Hepatocyte (in vitro differentiated cells): ENCODE measurements around the gene CENPP. TPM values are rescaled to one million over a fixed set of nuclear protein-coding genes. Genes with fewer than 3 reads are reported as not detected.

Experiments
- DNase-seq: peaks from one replicate; pipeline ENCODE4 v3.0.0-alpha.2; 2016; ENCODE audit warnings: low spot score
- H2AFZ ChIP-seq: fragments of 200-600 bp; sonication (generic); 2 replicates; pipeline ENCODE4 v1.6.0; 2016; ENCODE audit warnings: antibody characterized with exemption, mild to moderate bottlenecking
- H3K27ac ChIP-seq: fragments of 200-600 bp; sonication (generic); 2 replicates; pipeline ENCODE4 v1.5.1; 2016; ENCODE audit warnings: mild to moderate bottlenecking
- H3K27me3 ChIP-seq: fragments of 200-600 bp; sonication (generic); 2 replicates; pipeline ENCODE4 v1.6.1; 2016
- H3K36me3 ChIP-seq: fragments of 200-600 bp; sonication (generic); replicated peaks from 2 replicates; pipeline ENCODE4 v1.5.1; 2016; ENCODE audit warnings: low read depth; ENCODE audit not compliant: insufficient read depth
- H3K4me1 ChIP-seq: fragments of 200-600 bp; sonication (generic); 2 replicates; pipeline ENCODE4 v1.5.1; 2016; ENCODE audit warnings: mild to moderate bottlenecking, moderate library complexity; ENCODE audit not compliant: insufficient read depth
- H3K4me2 ChIP-seq: fragments of 200-600 bp; sonication (generic); 2 replicates; pipeline ENCODE4 v1.6.0; 2016
- H3K4me3 ChIP-seq: fragments of 200-600 bp; sonication (generic); 2 replicates; pipeline ENCODE4 v1.5.1; 2016; ENCODE audit warnings: mild to moderate bottlenecking
- H3K79me2 ChIP-seq: fragments of 200-600 bp; sonication (generic); 2 replicates; pipeline ENCODE4 v1.6.0; 2017; ENCODE audit warnings: mild to moderate bottlenecking
- H3K9me2 ChIP-seq: fragments of 200-600 bp; sonication (generic); replicated peaks from 2 replicates; pipeline ENCODE4 v1.6.0; 2017; ENCODE audit warnings: mild to moderate bottlenecking; ENCODE audit not compliant: insufficient read depth
- H3K9me3 ChIP-seq: fragments of 200-600 bp; sonication (generic); 2 replicates; pipeline ENCODE4 v1.5.1; 2016; ENCODE audit warnings: low read depth, mild to moderate bottlenecking
- H4K20me1 ChIP-seq: fragments of 200-600 bp; sonication (generic); 2 replicates; pipeline ENCODE4 v1.6.0; 2016; ENCODE audit warnings: mild to moderate bottlenecking; ENCODE audit not compliant: insufficient read depth, poor library complexity, severe bottlenecking
- CTCF ChIP-seq: fragments of 200-600 bp; sonication (generic); IDR thresholded peaks from 2 replicates; pipeline ENCODE4 v1.5.1; 2016; ENCODE audit warnings: antibody characterized with exemption, mild to moderate bottlenecking; ENCODE audit not compliant: poor library complexity
- EZH2 ChIP-seq: fragments of 200-600 bp; sonication (generic); IDR thresholded peaks from 2 replicates; pipeline ENCODE4 v1.6.1; 2016; ENCODE audit warnings: antibody characterized with exemption, mild to moderate bottlenecking, borderline replicate concordance
- EZH2phosphoT487 ChIP-seq: fragments of 200-600 bp; sonication (generic); IDR thresholded peaks from one replicate; pipeline ENCODE4 v1.6.1; 2018; ENCODE audit warnings: antibody characterized with exemption, mild to moderate bottlenecking, low read depth, moderate library complexity; ENCODE audit not compliant: unreplicated experiment, severe bottlenecking
- WGBS: methylation state at CpG from one replicate; pipeline ENCODE4 v1.1.6; 2016; ENCODE audit warnings: low lambda C conversion rate; ENCODE audit errors: missing lambda C conversion rate; 5-methylcytosine and 5-hydroxymethylcytosine counted together
- polyA plus RNA-seq: library from polyadenylated mRNA; unstranded; fragments of >200 nt; fragmentation: Nextera tagmentation; extraction: Ambion mirVana; gene quantifications from 2 replicates; pipeline ENCODE4 v1.2.1, GENCODE V29; 2016
- total RNA-seq: library from RNA; depleted of rRNA; stranded (reverse); fragments of >200 nt; gene quantifications from 2 replicates; pipeline ENCODE4 v1.2.3, GENCODE V29; 2014

The CENPP gene
- total and polyA plus RNA-seq, 2 experiments from 2014 or later = 5.1 to 5.9 TPM

GRCh38 chr9:92664394-92665152 lies 338.8 kb downstream of the CENPP start:
- H3K4me3 ChIP-seq = no peak overlapping the region
- no peak for DNase-seq
- H3K4me1 ChIP-seq = peaks cover 7% of the 10 kb centered on the region
- no peaks in the 10 kb centered on the region for H3K27me3 ChIP-seq
- no peak overlapping the region for H3K4me2 ChIP-seq
- no peaks in the 10 kb centered on the region for H3K36me3 ChIP-seq
- H3K9me3 ChIP-seq = no peaks in the 10 kb centered on the region
- WGBS = 85% methylated on average over 13 of the region's 13 CpGs
- no peak for TF ChIP-seq EZH2phosphoT487
- TF ChIP-seq EZH2 = no peak
- TF ChIP-seq CTCF = no peak
- no peaks in the 10 kb centered on the region for H3K9me2 ChIP-seq
- peaks cover 92% of the 10 kb centered on the region for H3K79me2 ChIP-seq
- no peak overlapping the region for H2AFZ ChIP-seq
- H3K27ac ChIP-seq = no peak overlapping the region
- H4K20me1 ChIP-seq = peaks cover 18% of the 10 kb centered on the region

- H3K79me2 ChIP-seq = peaks cover 80% of the 10 kb centered on the region
Measured at GRCh38 chr9:92665836-92666235, 340.1 kb downstream of the CENPP start.

GRCh38 chr9:92666236-92666635 lies 340.5 kb downstream of the CENPP start:
- Histone ChIP-seq H3K27me3 (no peaks in the 10 kb centered on the region), H3K4me3 (no peak overlapping the region), H3K4me2 (no peak overlapping the region), H3K27ac (no peak overlapping the region), H3K9me3 (no peaks in the 10 kb centered on the region), H3K9me2 (no peaks in the 10 kb centered on the region), H3K79me2 (peaks cover 76% of the 10 kb centered on the region), H3K4me1 (peaks cover 9% of the 10 kb centered on the region), H3K36me3 (no peaks in the 10 kb centered on the region), H2AFZ (no peak overlapping the region), H4K20me1 (peaks cover 18% of the 10 kb centered on the region)
- 86% methylated on average over 6 of the region's 6 CpGs for WGBS
- DNase-seq = no peak
- TF ChIP-seq EZH2 = no peak
- no peak for TF ChIP-seq EZH2phosphoT487
- TF ChIP-seq CTCF = no peak

More at GRCh38 chr9:92665836-92666235, 340.1 kb downstream of the CENPP start:
- Histone ChIP-seq H3K4me2 (no peak overlapping the region), H3K4me1 (peaks cover 7% of the 10 kb centered on the region), H3K27ac (no peak overlapping the region), H3K36me3 (no peaks in the 10 kb centered on the region), H3K9me2 (no peaks in the 10 kb centered on the region), H3K4me3 (no peak overlapping the region), H4K20me1 (peaks cover 18% of the 10 kb centered on the region), H2AFZ (no peak overlapping the region), H3K9me3 (no peaks in the 10 kb centered on the region), H3K27me3 (no peaks in the 10 kb centered on the region)
- no peak for TF ChIP-seq CTCF
- TF ChIP-seq EZH2 = no peak
- no peak for TF ChIP-seq EZH2phosphoT487
- DNase-seq = no peak
- WGBS = 85% methylated on average over 3 of the region's 3 CpGs
